HEK293T (cell line): Measurements from ENCODE around the gene TMEM94.

Source experiments
- BHLHE40 ChIP-seq: fragments of 450-650 bp; IDR thresholded peaks from 2 replicates; pipeline ENCODE4 v1.6.1; 2016; ENCODE audit warnings: mild to moderate bottlenecking, moderate library complexity, borderline replicate concordance
- ELF4 ChIP-seq: fragments of 450-650 bp; IDR thresholded peaks from 2 replicates; pipeline ENCODE4 v1.6.1; 2017; ENCODE audit warnings: antibody characterized with exemption
- FOXA1 ChIP-seq: fragments of 450-650 bp; IDR thresholded peaks from 2 replicates; pipeline ENCODE4 v1.6.1; 2016; ENCODE audit warnings: mild to moderate bottlenecking
- FOXM1 ChIP-seq: fragments of 450-650 bp; IDR thresholded peaks from 2 replicates; pipeline ENCODE4 v1.6.1; 2017; ENCODE audit warnings: mild to moderate bottlenecking, borderline replicate concordance
- HDGF ChIP-seq: fragments of 450-650 bp; IDR thresholded peaks from 2 replicates; pipeline ENCODE4 v1.6.1; 2017; ENCODE audit warnings: antibody characterized with exemption, borderline replicate concordance
- LEF1 ChIP-seq: fragments of 450-650 bp; IDR thresholded peaks from 2 replicates; pipeline ENCODE4 v1.6.1; 2017; ENCODE audit warnings: mild to moderate bottlenecking, borderline replicate concordance
- NFRKB ChIP-seq: fragments of 450-650 bp; IDR thresholded peaks from 2 replicates; pipeline ENCODE4 v1.6.1; 2016; ENCODE audit warnings: mild to moderate bottlenecking, moderate library complexity
- SP1 ChIP-seq: fragments of 450-650 bp; IDR thresholded peaks from 2 replicates; pipeline ENCODE4 v1.6.1; 2017
- SUZ12 ChIP-seq: fragments of 450-650 bp; IDR thresholded peaks from 2 replicates; pipeline ENCODE4 v1.6.1; 2016; ENCODE audit warnings: mild to moderate bottlenecking
- TARDBP ChIP-seq: fragments of 450-650 bp; IDR thresholded peaks from 2 replicates; pipeline ENCODE4 v1.6.1; 2016

DNA sequence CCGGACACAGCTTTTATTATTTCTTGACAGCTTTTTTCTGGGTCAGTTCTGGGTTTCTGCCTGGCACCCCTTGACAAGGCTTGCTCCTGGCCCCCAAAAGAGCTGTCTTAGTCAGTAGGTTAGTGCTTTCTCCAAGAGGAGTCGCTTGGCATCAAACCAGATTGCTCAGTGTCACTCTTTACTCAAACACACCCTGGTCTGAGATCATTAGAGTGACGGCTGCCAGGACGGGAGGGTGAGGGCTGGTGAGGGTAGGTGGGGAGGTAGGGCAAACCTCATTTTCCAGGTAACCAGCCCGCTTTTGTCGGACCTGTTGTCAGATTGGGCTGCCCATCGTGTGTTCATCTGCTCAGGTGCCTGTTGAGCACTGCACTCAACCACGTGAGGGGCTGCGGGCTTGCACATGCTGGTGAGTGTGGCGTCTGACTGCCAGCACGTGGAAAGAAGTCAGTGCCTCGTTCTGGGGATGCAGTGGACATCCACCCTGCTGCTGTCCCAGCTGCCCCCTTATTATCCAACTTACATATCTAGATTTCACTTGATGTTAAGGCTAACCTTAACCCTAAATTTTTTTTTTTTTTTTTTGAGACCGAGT is 12.4 kb downstream of the TMEM94 start:
- TF ChIP-seq LEF1 (no peak), ELF4 (no peak), SUZ12 (no peak), FOXA1 (no peak), TARDBP (no peak), BHLHE40 (no peak), FOXM1 (no peak), SP1 (no peak), HDGF (no peak), NFRKB (no peak)
